NCI-H510A treated with DMSO at 0.1 percent for 48 hours (cell line): Measurements from ENCODE around the gene SNX27.
"Not testable (repeated sequence)": the region's sequence is repeated elsewhere in the genome, so short reads cannot be mapped to it uniquely, and the experiment has no call there.

Source experiments
- DNase-seq: peaks from one replicate; lab custom pipeline; 2025; lab: John Stamatoyannopoulos, UW

SNX27 gene

GRCh38 chr1:151604291-151604690, 7.6 kb upstream of the SNX27 start:
- DNase-seq, result no peak

GRCh38 chr1:151606384-151606783, 5.5 kb upstream of the SNX27 start:
- no peak for DNase-seq

- no peak for DNase-seq
Measured at GRCh38 chr1:151606857-151607256, 5.0 kb upstream of the SNX27 start.

GRCh38 chr1:151610142-151610541, 1.7 kb upstream of the SNX27 start:
- DNase-seq, result no peak

- DNase-seq, result no peak
Measured at GRCh38 chr1:151611288-151611790, 511 bp upstream of the SNX27 start.

GRCh38 chr1:151612501-151613281, 841 bp downstream of the SNX27 start:
- DNase-seq, result no peak

GRCh38 chr1:151613282-151613780, 1.5 kb downstream of the SNX27 start:
- no peak for DNase-seq

GRCh38 chr1:151615711-151616504, 4.1 kb downstream of the SNX27 start:
- DNase-seq, result no peak

- DNase-seq, result no peak
Measured at GRCh38 chr1:151616505-151616849, 4.6 kb downstream of the SNX27 start.

GRCh38 chr1:151618003-151618402, 6.2 kb downstream of the SNX27 start:
- DNase-seq, result no peak

- no peak for DNase-seq
Measured at GRCh38 chr1:151618470-151618869, 6.6 kb downstream of the SNX27 start.

GRCh38 chr1:151618996-151619395, 7.1 kb downstream of the SNX27 start:
- DNase-seq, result not testable (repeated sequence)

GRCh38 chr1:151619489-151620093, 7.7 kb downstream of the SNX27 start:
- no peak for DNase-seq

GRCh38 chr1:151620286-151620685, 8.4 kb downstream of the SNX27 start:
- DNase-seq, result no peak

GRCh38 chr1:151621351-151621750, 9.5 kb downstream of the SNX27 start:
- DNase-seq, result no peak

GRCh38 chr1:151624783-151625182, 12.9 kb downstream of the SNX27 start:
- no peak for DNase-seq

GRCh38 chr1:151626740-151627334, 15.0 kb downstream of the SNX27 start:
- DNase-seq, result no peak

- no peak for DNase-seq
Measured at GRCh38 chr1:151629278-151629677, 17.4 kb downstream of the SNX27 start.

- no peak for DNase-seq
Measured at GRCh38 chr1:151635479-151636072, 23.7 kb downstream of the SNX27 start.

- no peak for DNase-seq
Measured at GRCh38 chr1:151638074-151638775, 26.4 kb downstream of the SNX27 start.

GRCh38 chr1:151638812-151639211, 27.0 kb downstream of the SNX27 start:
- DNase-seq, result no peak
